Keratinocyte (primary cell): ENCODE data around the gene RNF212B. TPM values are rescaled to one million over a fixed set of nuclear protein-coding genes. Genes with fewer than 3 reads are reported as not detected.

ENCODE experiments used
- DNase-seq: peaks from one replicate; pipeline ENCODE4 v3.0.0-alpha.2; 2011; ENCODE audit warnings: low read depth, missing footprints, low spot score
- FAIRE-seq: peaks from 2 replicates; lab custom pipeline; 2011; peaks lifted over from hg19 to GRCh38; lab: Jason Lieb, UNC
- H2AFZ ChIP-seq: 2 replicates; pipeline ENCODE4 v1.6.0; 2012; ENCODE audit warnings: low read length, control low read depth, inconsistent platforms; ENCODE audit not compliant: control insufficient read depth
- H3K27ac ChIP-seq: 2 replicates; pipeline ENCODE4 v1.5.1; 2011; ENCODE audit warnings: low read length; ENCODE audit not compliant: control insufficient read depth, insufficient read depth
- H3K27me3 ChIP-seq: 3 replicates; pipeline ENCODE4 v1.6.0; 2011; ENCODE audit warnings: low read length; ENCODE audit not compliant: control insufficient read depth, insufficient read depth; ENCODE audit errors: extremely low read depth
- H3K36me3 ChIP-seq, 2 experiments: 2 replicates in 1 of 2; 3 replicates in 1 of 2; pipeline ENCODE4 v1.5.1; 2011; ENCODE audit warnings: low read length in 2 of 2, mild to moderate bottlenecking in 1 of 2; ENCODE audit not compliant: control insufficient read depth in 2 of 2, insufficient read depth in 2 of 2; ENCODE audit errors: extremely low read depth in 1 of 2
- H3K4me1 ChIP-seq: 3 replicates; pipeline ENCODE4 v1.5.1; 2011; ENCODE audit warnings: low read length; ENCODE audit not compliant: control insufficient read depth, insufficient read depth; ENCODE audit errors: extremely low read depth
- H3K4me2 ChIP-seq: 3 replicates; pipeline ENCODE4 v1.6.0; 2011; ENCODE audit warnings: low read depth, low read length; ENCODE audit not compliant: control insufficient read depth, insufficient read depth; ENCODE audit errors: extremely low read depth
- H3K4me3 ChIP-seq, 3 experiments: fragments of 200-600 bp in 1 of 3; sonication (generic) in 1 of 3; 2 replicates in 2 of 3; 3 replicates in 1 of 3; pipeline ENCODE4 v1.5.1; 2011 to 2016; ENCODE audit warnings: low read length in 3 of 3, mild to moderate bottlenecking in 3 of 3, control low read depth in 2 of 3, inconsistent platforms in 1 of 3, low read depth in 1 of 3, mixed read lengths in 1 of 3, mixed run types in 1 of 3, moderate library complexity in 1 of 3; ENCODE audit not compliant: control insufficient read depth in 2 of 3, insufficient read depth in 2 of 3; ENCODE audit errors: extremely low read depth in 1 of 3
- H3K79me2 ChIP-seq: 2 replicates; pipeline ENCODE4 v1.6.0; 2012; ENCODE audit warnings: low read length; ENCODE audit not compliant: control insufficient read depth, insufficient read depth
- H3K9ac ChIP-seq: 3 replicates; pipeline ENCODE4 v1.6.0; 2011; ENCODE audit warnings: low read length; ENCODE audit not compliant: control insufficient read depth, insufficient read depth; ENCODE audit errors: extremely low read depth
- H3K9me1 ChIP-seq: 3 replicates; pipeline ENCODE4 v1.6.0; 2011; ENCODE audit warnings: low read length; ENCODE audit not compliant: control insufficient read depth, insufficient read depth; ENCODE audit errors: extremely low read depth
- H3K9me3 ChIP-seq: 2 replicates; pipeline ENCODE4 v1.5.1; 2012; ENCODE audit warnings: low read depth, low read length; ENCODE audit not compliant: control insufficient read depth
- H4K20me1 ChIP-seq: 3 replicates; pipeline ENCODE4 v1.6.0; 2011; ENCODE audit warnings: low read length; ENCODE audit not compliant: control insufficient read depth, insufficient read depth; ENCODE audit errors: extremely low read depth
- EZH2 ChIP-seq: IDR thresholded peaks from one replicate; pipeline ENCODE4 v1.6.1; 2012; ENCODE audit warnings: inconsistent platforms, mild to moderate bottlenecking, low read length, moderate library complexity
- dilution Hi-C: fragments of 300-500 bp; cut with MboI; formaldehyde crosslinking; loops from one replicate; pipeline ENCODE4 v1.7.0; 2020; ENCODE audit warnings: low sequenced_read_pairs; ENCODE audit not compliant: extremely low pct_ligation_motif_present
- polyA plus RNA-seq, 5 experiments: library from polyadenylated mRNA; depleted of rRNA in 3 of 5; stranded (reverse) in 3 of 5; stranded (forward) in 1 of 5; unstranded in 1 of 5; fragments of >200 nt; gene quantifications; 1 replicate in 1 of 5; 2 replicates in 3 of 5; 3 replicates in 1 of 5; pipeline versions ENCODE4 v1.2.1 to v1.2.3, GENCODE V29; 2011 to 2012; ENCODE audit warnings: missing spikeins in 2 of 5, low read depth in 1 of 5, low replicate concordance in 1 of 5
- TF ChIP-seq, protein P1 (sequence below), 3 experiments: IDR thresholded peaks in 1 of 3; conservative IDR thresholded peaks in 1 of 3; optimal IDR thresholded peaks in 1 of 3; 2 replicates in 2 of 3; 3 replicates in 1 of 3; pipeline versions ENCODE3 to v1.5.1; 2011; ENCODE audit warnings: low read length in 3 of 3, mild to moderate bottlenecking in 3 of 3, moderate library complexity in 2 of 3, control low read depth in 1 of 3, inconsistent platforms in 1 of 3; ENCODE audit not compliant: insufficient read depth in 2 of 3; ENCODE audit errors: extremely low read depth in 1 of 3

Gene RNF212B
- polyA plus RNA-seq, 1 donor (not counting 4 experiments of a cell fraction or from before 2014, with no cell fraction given) = not detected

DNA sequence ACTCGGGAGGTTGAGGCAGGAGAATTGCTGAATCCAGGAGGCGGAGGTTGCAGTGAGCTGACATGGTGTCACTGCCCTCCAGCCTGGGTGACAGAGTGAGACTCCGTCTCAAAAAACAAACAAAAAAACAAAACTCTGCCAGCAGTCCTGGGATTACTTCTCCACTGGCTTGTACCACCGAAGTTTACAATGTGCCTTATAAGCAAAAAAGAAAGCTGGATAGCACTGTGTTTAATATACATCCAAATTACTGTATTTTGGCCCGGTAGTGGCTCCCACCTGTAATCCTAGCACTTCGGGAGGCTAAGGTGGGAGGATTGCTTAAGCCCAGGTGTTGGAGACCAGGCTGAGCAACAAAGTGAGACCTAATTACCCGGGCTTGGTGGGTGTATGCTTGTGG is 31.5 kb downstream of the RNF212B start:
- no peak overlapping the region for H2AFZ ChIP-seq
- no peaks in the 10 kb centered on the region for H3K9me1 ChIP-seq
- H3K4me1 ChIP-seq = no peaks in the 10 kb centered on the region
- FAIRE-seq = no peak
- dilution Hi-C loops = no loop called here
- no peak overlapping the region for H3K4me3 ChIP-seq
- no peak for TF ChIP-seq EZH2
- TF ChIP-seq, protein P1, sequence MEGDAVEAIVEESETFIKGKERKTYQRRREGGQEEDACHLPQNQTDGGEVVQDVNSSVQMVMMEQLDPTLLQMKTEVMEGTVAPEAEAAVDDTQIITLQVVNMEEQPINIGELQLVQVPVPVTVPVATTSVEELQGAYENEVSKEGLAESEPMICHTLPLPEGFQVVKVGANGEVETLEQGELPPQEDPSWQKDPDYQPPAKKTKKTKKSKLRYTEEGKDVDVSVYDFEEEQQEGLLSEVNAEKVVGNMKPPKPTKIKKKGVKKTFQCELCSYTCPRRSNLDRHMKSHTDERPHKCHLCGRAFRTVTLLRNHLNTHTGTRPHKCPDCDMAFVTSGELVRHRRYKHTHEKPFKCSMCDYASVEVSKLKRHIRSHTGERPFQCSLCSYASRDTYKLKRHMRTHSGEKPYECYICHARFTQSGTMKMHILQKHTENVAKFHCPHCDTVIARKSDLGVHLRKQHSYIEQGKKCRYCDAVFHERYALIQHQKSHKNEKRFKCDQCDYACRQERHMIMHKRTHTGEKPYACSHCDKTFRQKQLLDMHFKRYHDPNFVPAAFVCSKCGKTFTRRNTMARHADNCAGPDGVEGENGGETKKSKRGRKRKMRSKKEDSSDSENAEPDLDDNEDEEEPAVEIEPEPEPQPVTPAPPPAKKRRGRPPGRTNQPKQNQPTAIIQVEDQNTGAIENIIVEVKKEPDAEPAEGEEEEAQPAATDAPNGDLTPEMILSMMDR (optimal IDR thresholded peaks at IDR 0.05 in 1 of 3, IDR thresholded peaks at IDR 0.05 in 1 of 3, conservative IDR thresholded peaks at IDR 0.05 in 1 of 3; ENCODE audit: extremely low read depth in 1 of 3, insufficient read depth in 2 of 3, low read length in 3 of 3) = no peak
- DNase-seq = no peak
- no peaks in the 10 kb centered on the region for H3K36me3 ChIP-seq
- H3K79me2 ChIP-seq = no peaks in the 10 kb centered on the region
- H3K4me2 ChIP-seq = no peak overlapping the region
- no peaks in the 10 kb centered on the region for H3K27me3 ChIP-seq
- no peak overlapping the region for H3K9ac ChIP-seq
- H3K27ac ChIP-seq = no peak overlapping the region
- H4K20me1 ChIP-seq = no peaks in the 10 kb centered on the region
- H3K9me3 ChIP-seq = no peaks in the 10 kb centered on the region

- Histone ChIP-seq H2AFZ (no peak overlapping the region), H3K36me3 (peaks cover 8 to 11% of the 10 kb centered on the region in 2 experiments), H3K9ac (no peak overlapping the region), H3K4me3 (no peak overlapping the region), H3K9me1 (no peaks in the 10 kb centered on the region), H3K4me2 (no peak overlapping the region), H3K27me3 (no peaks in the 10 kb centered on the region), H4K20me1 (no peaks in the 10 kb centered on the region), H3K9me3 (no peaks in the 10 kb centered on the region), H3K27ac (no peak overlapping the region), H3K79me2 (peaks cover 8% of the 10 kb centered on the region), H3K4me1 (no peaks in the 10 kb centered on the region)
- dilution Hi-C loops = no loop called here
- TF ChIP-seq EZH2 = no peak
- TF ChIP-seq, protein P1 (optimal IDR thresholded peaks at IDR 0.05 in 1 of 3, IDR thresholded peaks at IDR 0.05 in 1 of 3, conservative IDR thresholded peaks at IDR 0.05 in 1 of 3; ENCODE audit: extremely low read depth in 1 of 3, insufficient read depth in 2 of 3, low read length in 3 of 3) = no peak
- FAIRE-seq (no peak), DNase-seq (no peak)
Measured at GRCh38 chr14:23275412-23275811, 37.7 kb downstream of the RNF212B start.
